ENCODE results near the gene USP53. TPM values are rescaled to one million over a fixed set of nuclear protein-coding genes. Genes with fewer than 3 reads are reported as not detected.
"Not testable (repeated sequence)": the region's sequence is repeated elsewhere in the genome, so short reads cannot be mapped to it uniquely, and the experiment has no call there.

The USP53 gene
- polyA plus RNA-seq, 1 donor from 2014 or later: 7.7 TPM

GRCh38 chr4:119271361-119272085, 59.0 kb downstream of the USP53 start:
- Mint-ChIP-seq H3K4me3 (no peak overlapping the region), H3K9me3 (no peaks in the 10 kb centered on the region), H3K4me1 (peaks cover 0 to 3% (median 0%) of the 10 kb centered on the region in 3 donors), H3K27ac (no peak overlapping the region), H3K27me3 (no peaks in the 10 kb centered on the region), H3K36me3 (peaks cover 6% of the 10 kb centered on the region)

- not testable (repeated sequence) for H3K9me3 Mint-ChIP-seq, H3K4me1 Mint-ChIP-seq, H3K36me3 Mint-ChIP-seq, H3K27ac Mint-ChIP-seq, H3K27me3 Mint-ChIP-seq, H3K4me3 Mint-ChIP-seq
Measured at GRCh38 chr4:119279541-119279940, 67.0 kb downstream of the USP53 start.

GRCh38 chr4:119279945-119280344, 67.4 kb downstream of the USP53 start:
- not testable (repeated sequence) for H3K4me1 Mint-ChIP-seq, H3K27ac Mint-ChIP-seq, H3K4me3 Mint-ChIP-seq, H3K27me3 Mint-ChIP-seq, H3K9me3 Mint-ChIP-seq, H3K36me3 Mint-ChIP-seq

GRCh38 chr4:119281393-119281792, 68.9 kb downstream of the USP53 start:
- peaks cover 4% of the 10 kb centered on the region for H3K36me3 Mint-ChIP-seq
- H3K27ac Mint-ChIP-seq: no peak overlapping the region
- H3K27me3 Mint-ChIP-seq: no peaks in the 10 kb centered on the region
- H3K4me1 Mint-ChIP-seq: peaks cover 8 to 11% (median 8%) of the 10 kb centered on the region in 3 donors
- H3K4me3 Mint-ChIP-seq: no peak overlapping the region
- no peaks in the 10 kb centered on the region for H3K9me3 Mint-ChIP-seq

GRCh38 chr4:119284876-119285780, 72.6 kb downstream of the USP53 start:
- peaks cover 8 to 9% (median 9%) of the 10 kb centered on the region in 3 donors for H3K4me1 Mint-ChIP-seq
- H3K27ac Mint-ChIP-seq: peak overlapping the region in 2 of 3 donors; percentile 0 to 11
- H3K4me3 Mint-ChIP-seq: peak overlapping the region in 2 of 4 donors; percentile 0 to 17
- H3K27me3 Mint-ChIP-seq: no peaks in the 10 kb centered on the region
- H3K9me3 Mint-ChIP-seq: no peaks in the 10 kb centered on the region
- H3K36me3 Mint-ChIP-seq: peaks cover 2% of the 10 kb centered on the region

- Mint-ChIP-seq H3K27ac (no peak overlapping the region), H3K4me3 (no peak overlapping the region), H3K27me3 (no peaks in the 10 kb centered on the region), H3K36me3 (peaks cover 2% of the 10 kb centered on the region), H3K9me3 (no peaks in the 10 kb centered on the region), H3K4me1 (peaks cover 8 to 9% (median 9%) of the 10 kb centered on the region in 3 donors)
Measured at GRCh38 chr4:119286377-119287002, 74.0 kb downstream of the USP53 start.

GRCh38 chr4:119289313-119289712, 76.8 kb downstream of the USP53 start:
- Mint-ChIP-seq H3K27ac (no peak overlapping the region), H3K4me1 (peaks cover 5 to 9% (median 6%) of the 10 kb centered on the region in 3 donors), H3K27me3 (no peaks in the 10 kb centered on the region), H3K4me3 (no peak overlapping the region), H3K36me3 (no peaks in the 10 kb centered on the region), H3K9me3 (no peaks in the 10 kb centered on the region)

- Mint-ChIP-seq H3K4me3 (no peak overlapping the region), H3K9me3 (no peaks in the 10 kb centered on the region), H3K36me3 (no peaks in the 10 kb centered on the region), H3K4me1 (peaks cover 0 to 4% (median 3%) of the 10 kb centered on the region in 3 donors), H3K27ac (no peak overlapping the region), H3K27me3 (no peaks in the 10 kb centered on the region)
Measured at GRCh38 chr4:119290598-119290997, 78.1 kb downstream of the USP53 start.

- Mint-ChIP-seq H3K4me3 (no peak overlapping the region), H3K9me3 (no peaks in the 10 kb centered on the region), H3K4me1 (peaks cover 17 to 30% (median 29%) of the 10 kb centered on the region in 3 donors), H3K36me3 (no peaks in the 10 kb centered on the region), H3K27ac (no peak overlapping the region), H3K27me3 (no peaks in the 10 kb centered on the region)
Measured at GRCh38 chr4:119296356-119296755, 83.8 kb downstream of the USP53 start.

GRCh38 chr4:119297795-119298194, 85.3 kb downstream of the USP53 start:
- no peaks in the 10 kb centered on the region for H3K27me3 Mint-ChIP-seq
- no peaks in the 10 kb centered on the region for H3K9me3 Mint-ChIP-seq
- H3K4me3 Mint-ChIP-seq: peak overlapping the region in 1 of 4 donors; percentile 66
- no peak overlapping the region for H3K27ac Mint-ChIP-seq
- H3K36me3 Mint-ChIP-seq: no peaks in the 10 kb centered on the region
- H3K4me1 Mint-ChIP-seq: peaks cover 19 to 32% (median 29%) of the 10 kb centered on the region in 3 donors

GRCh38 chr4:119299260-119299671, 86.8 kb downstream of the USP53 start:
- peaks cover 19 to 32% (median 29%) of the 10 kb centered on the region in 3 donors for H3K4me1 Mint-ChIP-seq
- peak overlapping the region; percentile 95 to 99 (median 95) for H3K27ac Mint-ChIP-seq
- H3K9me3 Mint-ChIP-seq: no peaks in the 10 kb centered on the region
- H3K36me3 Mint-ChIP-seq: no peaks in the 10 kb centered on the region
- H3K4me3 Mint-ChIP-seq: peak overlapping the region; percentile 92 to 99 (median 98)
- H3K27me3 Mint-ChIP-seq: no peaks in the 10 kb centered on the region

GRCh38 chr4:119299741-119300100, 87.2 kb downstream of the USP53 start:
- Mint-ChIP-seq H3K4me1 (peaks cover 19 to 32% (median 29%) of the 10 kb centered on the region in 3 donors), H3K36me3 (no peaks in the 10 kb centered on the region), H3K27me3 (no peaks in the 10 kb centered on the region), H3K4me3 (peak overlapping the region; percentile 92 to 99 (median 98)), H3K9me3 (no peaks in the 10 kb centered on the region), H3K27ac (peak overlapping the region; percentile 95 to 99 (median 95))

GRCh38 chr4:119300101-119300978, 87.8 kb downstream of the USP53 start:
- H3K27ac Mint-ChIP-seq: peak overlapping the region; percentile 95 to 99 (median 95)
- H3K4me3 Mint-ChIP-seq: peak overlapping the region; percentile 92 to 99 (median 98)
- no peaks in the 10 kb centered on the region for H3K27me3 Mint-ChIP-seq
- H3K9me3 Mint-ChIP-seq: no peaks in the 10 kb centered on the region
- H3K36me3 Mint-ChIP-seq: no peaks in the 10 kb centered on the region
- H3K4me1 Mint-ChIP-seq: peaks cover 19 to 32% (median 29%) of the 10 kb centered on the region in 3 donors
